Measurements from ENCODE around the gene ZNF536. TPM values are rescaled to one million over a fixed set of nuclear protein-coding genes. Genes with fewer than 3 reads are reported as not detected.

Gene ZNF536
- polyA plus RNA-seq, 1 of the 3 experiments (the other 2 are of a cell fraction): 0.41 TPM

GRCh38 chr19:30536975-30537374, 164.8 kb downstream of the ZNF536 start:
- WGBS (ENCODE audit: low lambda C conversion rate): 22% methylated on average over 6 of the region's 7 CpGs

More at GRCh38 chr19:30536975-30537374, 164.8 kb downstream of the ZNF536 start:
- POLR2A ChIA-PET: no interaction called here
- no peaks in the 10 kb centered on the region for H3K27me3 ChIP-seq (ENCODE audit: insufficient read depth)
- CTCF ChIA-PET: no interaction called here
- TF ChIP-seq SMC3 (IDR thresholded peaks at IDR 0.05; ENCODE audit: low read depth, low read length): no peak
- TF ChIP-seq REST (IDR thresholded peaks at IDR 0.05; ENCODE audit: low read depth, low read length): no peak
- TF ChIP-seq YY1 (IDR thresholded peaks at IDR 0.05; ENCODE audit: low read depth): no peak
- TF ChIP-seq PBX3 (IDR thresholded peaks at IDR 0.05): no peak
- no peak for TF ChIP-seq EZH2phosphoT487 (IDR thresholded peaks at IDR 0.05; ENCODE audit: borderline replicate concordance, low read depth)
- TF ChIP-seq CTCF (IDR thresholded peaks at IDR 0.05): no peak
- TF ChIP-seq TAF1 (IDR thresholded peaks at IDR 0.05; ENCODE audit: borderline replicate concordance, low read depth, low read length): no peak
- no peak for TF ChIP-seq RFX5 (IDR thresholded peaks at IDR 0.05; ENCODE audit: low read length)
- no peak for DNase-seq
- no peak overlapping the region for H2AFZ ChIP-seq (ENCODE audit: low read depth)
- H3K4me3 ChIP-seq (ENCODE audit: low read depth in 2 of 2, low read length in 1 of 2): no peak overlapping the region
- H3K79me2 ChIP-seq (ENCODE audit: insufficient read depth): no peaks in the 10 kb centered on the region
- no peaks in the 10 kb centered on the region for H4K20me1 ChIP-seq (ENCODE audit: insufficient read depth)
- H3K4me1 ChIP-seq (ENCODE audit: control insufficient read depth in 1 of 2, insufficient read depth in 2 of 2, low read depth in 1 of 2, low read length in 1 of 2): peaks cover 0 to 5% of the 10 kb centered on the region in 2 experiments; a peak in 1 of 4 replicates
- no peak overlapping the region for H3K9ac ChIP-seq
- no peaks in the 10 kb centered on the region for H3F3A ChIP-seq (replicated peaks; ENCODE audit: insufficient read depth)
- H3K36me3 ChIP-seq (replicated peaks in 1 of 2; ENCODE audit: control insufficient read depth in 1 of 2, insufficient read depth in 2 of 2, low read length in 1 of 2): no peaks in the 10 kb centered on the region
- H3K4me2 ChIP-seq: no peak overlapping the region
- H3K27ac ChIP-seq (ENCODE audit: low read depth in 2 of 2, low read length in 1 of 2): no peak overlapping the region
- H3K9me2 ChIP-seq: no peaks in the 10 kb centered on the region
- H3K9me3 ChIP-seq: no peaks in the 10 kb centered on the region
